GM12892 (cell line): ENCODE measurements around the gene CORO1C.

ENCODE experiments used
- POLR2A ChIP-seq: IDR thresholded peaks from 2 replicates; pipeline ENCODE4 v1.6.1; 2011; ENCODE audit warnings: low read depth, low read length, control low read depth
- POLR2AphosphoS5 ChIP-seq: IDR thresholded peaks from 2 replicates; pipeline ENCODE4 v1.6.1; 2011; ENCODE audit warnings: low read depth, low read length, control low read depth
- TAF1 ChIP-seq: IDR thresholded peaks from 2 replicates; pipeline ENCODE4 v1.6.1; 2011; ENCODE audit warnings: low read depth, mild to moderate bottlenecking, control low read depth, low read length, borderline replicate concordance

DNA sequence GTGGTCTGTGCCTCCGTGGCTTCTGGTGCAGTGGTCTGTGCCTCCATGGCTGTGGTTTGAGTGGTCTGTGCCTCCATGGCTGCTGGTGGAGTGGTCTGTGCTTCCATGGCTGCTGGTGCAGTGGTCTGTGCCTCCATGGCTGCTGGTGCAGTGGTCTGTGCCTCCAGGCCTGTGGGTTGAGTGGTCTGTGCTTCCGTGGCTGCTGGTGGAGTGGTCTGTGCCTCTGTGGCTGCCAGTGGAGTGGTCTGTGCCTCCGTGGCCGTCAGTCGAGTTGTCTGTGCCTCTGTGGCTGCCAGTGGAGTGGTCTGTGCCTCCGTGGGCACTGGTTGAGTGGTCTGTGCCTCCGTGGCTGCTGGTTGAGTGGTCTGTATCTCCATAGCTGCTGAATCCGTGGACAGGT, 107.7 kb downstream of the CORO1C start:
- TF ChIP-seq POLR2AphosphoS5 (no peak), POLR2A (no peak), TAF1 (no peak)
